Stimulated activated CD4-positive, alpha-beta T cell treated with anti-CD3 and anti-CD28 coated beads, Interleukin-4, amount 100 ng/mL, for 48 hours (primary cell): Measurements from ENCODE around the gene DACH1.

Source experiments
- DNase-seq, 2 donors: peaks; one replicate each; pipeline ENCODE4 v3.0.0-alpha.2; 2020; ENCODE audit warnings: low read depth in 2 of 2

DACH1 gene

DNA sequence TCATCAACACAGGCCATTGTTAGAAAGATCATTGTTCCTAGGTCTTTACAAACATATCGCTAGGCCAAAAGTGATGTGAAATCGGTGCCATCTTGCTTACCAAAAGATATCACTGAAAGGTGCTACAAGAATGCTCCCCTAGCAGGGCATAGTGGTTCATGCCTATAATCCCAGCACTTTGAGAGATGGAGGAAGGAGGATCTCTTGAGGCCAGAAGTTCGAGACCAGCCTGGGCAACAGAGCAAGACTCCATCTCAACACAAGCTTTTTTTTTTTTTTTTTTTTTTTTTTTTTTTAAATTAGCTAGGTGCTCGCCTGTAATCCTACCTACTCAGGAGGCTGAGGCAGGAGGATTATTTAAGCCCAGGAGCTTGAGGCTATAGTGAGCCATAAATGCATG, 92.1 kb downstream of the DACH1 start:
- DNase-seq = no peak

DNA sequence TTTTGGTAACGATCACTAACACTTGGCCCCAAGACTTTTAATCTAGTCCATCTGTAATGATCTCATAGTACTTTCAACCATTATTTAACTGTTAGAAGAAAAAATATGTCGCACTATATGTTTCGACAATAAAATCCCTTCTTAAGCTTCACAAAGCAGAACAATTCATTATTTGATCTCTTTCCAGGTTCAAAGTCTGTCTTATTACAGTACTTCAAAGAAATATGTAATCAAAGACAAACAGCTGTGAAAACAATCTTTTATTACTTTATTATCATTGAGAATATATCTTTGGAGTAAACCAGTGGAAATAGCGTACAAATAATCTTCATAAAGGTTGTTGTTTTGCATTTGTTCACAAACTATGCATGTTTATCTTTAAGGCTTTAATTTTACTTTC, 93.5 kb downstream of the DACH1 start:
- no peak for DNase-seq

DNA sequence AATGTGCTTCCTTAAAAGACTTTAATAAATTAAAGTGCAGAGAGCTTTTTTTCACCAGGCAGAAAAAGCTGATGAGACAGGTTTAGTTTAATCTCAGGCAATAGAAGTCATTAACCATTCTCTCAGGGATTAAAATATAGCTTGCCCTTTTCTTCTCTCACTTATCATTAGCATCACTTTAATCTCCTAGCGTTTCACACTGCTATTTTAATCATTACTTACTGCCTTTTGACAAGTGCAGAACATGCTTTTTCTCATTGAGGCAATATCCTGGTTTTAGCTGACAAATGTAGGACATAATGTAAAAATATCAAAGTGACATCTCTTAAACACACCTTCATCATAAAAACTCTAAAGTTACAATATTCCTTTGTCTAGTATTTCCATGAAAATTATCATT, 94.6 kb downstream of the DACH1 start:
- no peak for DNase-seq

DNA sequence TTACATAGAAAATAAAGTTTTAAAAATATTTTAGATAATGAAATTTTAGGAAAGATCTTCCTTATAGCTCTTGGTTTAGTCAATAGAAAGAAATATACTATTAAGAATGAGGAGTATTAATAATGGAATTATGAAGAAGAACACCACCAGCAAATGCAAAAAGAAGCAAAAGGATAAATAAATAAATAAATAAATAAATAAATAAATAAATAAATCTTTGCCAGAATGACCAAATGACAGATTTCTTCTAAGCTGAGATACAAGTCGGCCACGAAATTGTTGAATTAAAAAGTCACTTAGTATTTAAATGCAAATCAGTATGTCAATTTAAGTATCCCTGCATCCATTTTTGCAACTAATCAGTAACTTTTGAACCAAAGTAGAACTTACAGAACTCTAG, 95.9 kb downstream of the DACH1 start:
- no peak for DNase-seq

DNA sequence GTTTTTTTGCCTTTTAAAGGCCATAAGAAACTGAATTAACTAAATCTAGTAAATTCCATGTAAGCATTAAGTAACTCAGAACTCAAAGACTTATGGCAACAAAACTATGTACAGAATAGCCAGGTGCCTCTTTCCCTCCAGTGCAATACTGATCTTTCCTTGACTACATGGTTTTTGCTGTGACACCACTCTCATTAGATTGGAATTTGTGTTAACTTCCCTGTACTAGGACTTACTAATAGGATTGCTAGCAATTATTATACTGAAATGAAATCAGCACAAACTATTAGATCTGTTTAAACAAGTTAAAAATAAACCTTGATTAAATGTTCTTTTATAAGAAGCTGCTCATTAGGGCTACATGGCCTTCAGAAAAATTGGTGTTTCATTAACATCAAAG, 96.3 kb downstream of the DACH1 start:
- no peak for DNase-seq

DNA sequence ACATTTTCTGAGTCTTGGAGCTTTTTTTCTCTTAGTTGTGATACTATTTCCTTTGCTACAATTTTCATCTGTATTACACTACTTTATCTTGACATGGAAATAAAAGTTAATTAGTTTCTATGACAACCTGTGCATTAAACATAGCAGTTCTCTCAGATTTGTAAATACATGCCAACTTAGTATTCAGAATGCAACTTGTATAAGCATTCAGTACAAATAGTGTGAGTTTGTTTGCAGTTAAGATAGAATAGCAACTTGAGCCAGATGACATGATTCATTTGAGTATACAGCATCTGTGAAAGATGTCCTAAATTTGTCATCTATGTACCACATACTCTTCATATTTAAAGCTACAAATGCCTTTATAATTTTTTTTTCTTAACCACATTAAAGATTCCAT, 98.1 kb downstream of the DACH1 start:
- DNase-seq = no peak

DNA sequence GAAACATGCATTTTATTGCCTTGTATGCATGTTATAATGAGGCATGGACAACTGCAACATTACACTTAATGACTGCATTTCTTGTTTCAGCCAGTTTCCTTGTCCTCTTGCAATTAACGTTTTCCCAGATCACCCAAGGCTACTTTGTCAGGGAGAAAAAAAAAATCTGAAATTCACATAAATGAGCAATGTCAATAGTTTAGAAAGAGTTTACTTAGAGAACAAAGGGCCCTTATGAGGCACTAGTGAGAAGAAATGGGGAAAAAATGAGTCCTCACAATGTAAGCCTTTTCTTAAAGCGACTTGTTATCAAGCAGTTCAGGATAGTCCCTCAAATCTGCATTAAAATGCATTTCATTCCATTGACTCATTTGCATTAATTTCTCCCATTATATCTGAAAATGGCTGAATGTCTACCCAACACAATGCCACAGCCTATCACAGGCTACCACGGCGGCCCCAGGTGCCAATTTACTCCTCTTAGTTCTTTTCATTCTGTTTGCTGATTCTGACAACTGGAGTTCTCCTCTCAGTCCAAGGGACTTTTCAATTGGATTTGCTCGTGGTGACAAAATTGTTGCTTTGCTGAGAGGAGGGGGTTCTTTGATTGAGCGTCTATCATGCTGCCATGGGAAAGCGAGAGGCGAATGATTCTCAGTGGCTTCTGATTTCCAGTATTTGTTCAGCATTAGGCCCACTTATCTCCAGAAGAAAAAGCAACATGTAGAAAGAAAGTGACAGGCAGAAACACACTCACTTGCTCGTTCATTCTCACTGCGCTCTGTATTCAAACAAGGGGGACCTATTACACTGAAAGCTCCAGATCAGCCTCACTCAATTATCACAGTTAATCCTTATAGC, 107.1 kb downstream of the DACH1 start:
- no peak for DNase-seq

DNA sequence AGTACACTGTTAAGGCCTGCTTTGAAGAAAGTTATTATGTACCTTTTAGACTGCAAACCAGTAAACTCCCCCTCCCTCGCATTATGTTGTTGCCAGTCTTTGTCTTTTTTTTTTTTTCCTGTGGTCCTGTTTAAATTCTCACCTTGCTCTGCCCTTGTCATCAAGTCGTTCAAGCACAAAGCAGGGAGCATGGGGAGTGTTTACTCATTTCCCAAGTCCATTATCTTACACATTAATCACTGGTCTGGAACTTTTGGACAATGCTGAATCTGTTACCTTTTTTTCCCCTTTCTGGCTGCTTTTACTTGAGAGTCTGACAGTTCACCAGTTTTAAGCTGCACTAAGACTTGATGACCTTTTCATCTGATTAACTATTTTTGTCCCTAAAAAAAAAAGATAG, 108.2 kb downstream of the DACH1 start:
- no peak for DNase-seq

DNA sequence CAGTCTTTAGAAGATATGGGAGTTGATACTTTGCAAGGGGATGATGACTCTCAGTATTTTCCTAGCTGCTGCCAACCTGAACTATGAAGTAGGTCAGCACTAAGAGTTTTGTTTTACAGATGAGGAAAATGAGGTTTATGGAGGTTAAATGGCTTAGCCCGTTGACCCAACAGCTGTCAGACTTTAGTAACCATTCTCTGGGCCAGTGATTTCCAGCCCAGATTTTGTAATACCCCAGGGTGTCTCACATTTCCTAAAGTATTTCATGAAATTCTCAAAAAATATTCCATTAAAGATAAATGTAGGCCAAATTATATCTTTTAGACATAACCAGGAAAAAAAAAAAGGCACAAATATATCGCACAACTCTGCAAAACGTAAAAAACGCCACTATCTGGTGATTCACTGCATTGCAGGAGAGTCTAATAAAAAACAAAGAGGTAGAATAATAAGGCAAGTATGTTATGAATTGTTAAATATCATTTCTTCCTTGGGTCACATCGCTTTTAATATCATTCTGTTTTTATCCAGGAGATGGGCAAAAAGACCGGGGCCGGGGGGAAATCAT, 112.5 kb downstream of the DACH1 start:
- no peak for DNase-seq

DNA sequence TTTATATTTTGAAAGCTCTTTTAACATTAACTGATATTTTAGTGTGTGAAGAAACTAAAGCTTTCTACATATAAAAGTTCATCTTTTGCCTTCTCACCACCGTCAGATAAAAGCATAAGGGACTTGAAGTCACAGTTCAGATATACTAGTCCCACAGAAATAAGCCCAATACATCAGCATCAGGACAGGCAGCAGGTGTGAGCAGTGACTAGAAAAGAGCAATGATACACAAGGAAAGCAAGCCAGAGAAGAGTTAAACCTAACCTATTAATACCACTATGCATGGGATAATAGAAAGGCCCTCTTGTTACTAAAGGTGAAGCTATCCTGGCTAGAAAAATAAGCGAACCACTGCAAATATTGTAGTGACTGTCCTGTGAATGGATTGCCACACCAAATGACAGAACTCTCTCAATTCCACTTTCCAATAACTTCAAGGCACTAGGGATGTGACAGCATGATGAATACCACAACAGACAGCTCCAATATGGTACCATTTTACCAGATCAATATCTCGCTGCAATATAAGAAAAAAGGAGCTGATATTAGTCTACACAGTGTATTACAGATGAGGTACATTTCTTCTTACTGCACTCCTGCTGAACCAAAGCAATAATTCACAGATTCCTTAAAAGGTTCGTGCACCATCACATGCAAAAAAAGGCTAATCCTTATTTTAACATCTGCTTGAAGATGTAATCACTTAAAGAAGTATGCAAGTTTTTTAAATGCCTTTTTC, 114.1 kb downstream of the DACH1 start:
- DNase-seq = no peak

DNA sequence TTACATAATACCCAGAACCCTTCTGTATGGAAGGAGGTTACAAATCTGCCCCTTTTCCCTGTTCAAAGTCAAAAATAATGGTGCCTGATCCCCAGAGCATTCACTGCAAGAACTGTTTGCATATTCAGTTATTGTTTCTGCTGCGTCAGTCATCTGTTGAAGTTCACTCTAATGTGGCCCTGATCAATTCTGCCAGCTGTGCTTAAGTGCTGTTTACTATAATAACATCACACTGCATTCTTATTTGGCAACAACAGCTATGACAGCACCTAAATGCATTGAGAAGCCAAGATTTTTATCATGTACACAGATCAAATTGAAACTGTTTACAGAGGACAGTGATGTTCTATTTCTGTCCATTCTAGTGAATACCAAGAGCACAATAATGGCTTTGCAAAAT, 115.9 kb downstream of the DACH1 start:
- DNase-seq = no peak

DNA sequence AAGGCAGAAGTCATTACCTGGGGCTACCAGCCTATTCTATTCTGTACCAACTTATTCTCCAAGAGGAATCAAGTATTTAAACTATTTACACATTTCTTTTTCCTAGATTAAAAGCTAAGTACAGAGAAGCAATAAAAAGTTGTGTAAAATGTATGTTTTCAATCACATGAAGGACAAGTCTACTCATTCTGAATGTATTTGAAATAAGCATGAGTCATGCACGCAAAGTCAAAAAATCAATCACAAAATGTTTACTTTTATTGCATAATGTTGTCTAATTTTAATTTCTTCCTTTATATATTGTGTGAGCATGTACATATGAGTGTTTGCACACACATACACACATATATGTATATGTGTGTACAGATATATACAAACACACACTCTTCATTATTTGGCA, 136.7 kb downstream of the DACH1 start:
- no peak for DNase-seq

DNA sequence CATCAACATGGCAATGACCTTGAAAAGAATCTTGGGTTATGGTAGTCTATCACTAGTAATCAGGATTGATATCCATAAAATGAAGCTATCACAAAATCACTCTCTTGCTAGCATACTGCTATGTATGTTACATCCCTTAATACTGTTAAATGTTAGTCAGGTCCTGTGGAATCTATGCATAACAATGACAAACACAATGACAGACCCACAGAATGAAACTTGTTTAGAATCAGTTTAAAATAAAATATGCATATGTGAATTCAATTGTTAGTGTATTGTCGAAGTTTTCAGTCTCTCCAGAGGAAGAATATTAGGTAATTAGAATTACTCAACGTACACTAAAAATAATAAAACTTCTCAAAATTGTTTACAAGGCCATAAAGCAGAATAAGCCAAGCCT, 137.6 kb downstream of the DACH1 start:
- DNase-seq = no peak

DNA sequence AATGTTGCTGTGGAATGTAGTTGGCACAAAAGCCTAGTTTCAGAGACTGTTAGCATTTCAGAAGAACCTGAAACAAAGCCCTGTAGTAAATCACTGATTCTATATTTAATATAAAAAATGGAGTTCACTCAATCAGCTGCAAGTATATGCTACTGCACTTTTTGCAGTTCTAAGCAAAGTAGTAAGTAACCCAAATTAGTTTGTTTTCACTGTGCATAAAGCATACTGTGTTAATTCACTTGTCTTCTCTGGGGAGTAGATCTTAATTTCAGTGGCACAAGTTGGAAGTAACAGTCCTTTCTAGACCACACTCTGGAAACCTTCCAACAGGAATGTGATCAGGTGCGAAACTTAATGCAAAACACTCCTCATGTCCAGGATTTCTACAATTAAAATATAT, 139.3 kb downstream of the DACH1 start:
- DNase-seq = no peak

DNA sequence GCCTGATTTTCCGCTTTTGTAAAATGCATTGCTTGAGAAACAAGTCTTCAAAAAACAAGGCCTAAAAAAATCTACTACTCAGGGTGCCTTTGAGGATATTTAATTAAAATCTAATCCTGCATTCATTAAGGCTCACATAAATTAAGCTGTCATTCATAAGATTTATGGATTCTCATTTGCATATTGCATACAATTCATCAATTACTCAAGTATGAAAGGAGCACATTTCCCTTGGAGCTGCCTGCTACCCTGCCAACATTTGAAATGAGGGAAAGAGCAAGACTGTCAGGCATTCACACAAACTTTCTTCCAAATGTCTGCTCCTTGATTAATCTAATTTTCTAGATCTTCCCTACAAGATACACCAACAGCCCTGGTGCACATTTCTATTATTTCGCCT, 140.0 kb downstream of the DACH1 start:
- no peak for DNase-seq

DNA sequence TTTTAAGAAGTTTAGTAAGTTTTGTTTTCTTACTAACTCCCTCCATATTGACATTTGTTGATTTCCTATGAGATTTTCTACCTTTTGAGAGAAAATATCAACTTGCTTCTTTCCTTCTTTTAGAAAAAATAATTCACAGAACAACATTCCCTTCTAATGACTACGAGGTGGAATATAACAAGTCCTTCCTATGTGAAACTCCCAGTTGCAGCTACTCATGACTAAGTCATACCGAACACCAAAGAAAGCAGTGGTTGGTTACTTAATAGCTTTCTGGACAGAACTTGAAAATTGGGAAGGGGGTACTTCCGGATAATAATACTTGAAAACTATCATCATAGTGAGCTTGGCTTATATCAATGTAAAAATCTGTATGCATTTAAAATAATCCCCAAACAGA, 144.8 kb downstream of the DACH1 start:
- no peak for DNase-seq

DNA sequence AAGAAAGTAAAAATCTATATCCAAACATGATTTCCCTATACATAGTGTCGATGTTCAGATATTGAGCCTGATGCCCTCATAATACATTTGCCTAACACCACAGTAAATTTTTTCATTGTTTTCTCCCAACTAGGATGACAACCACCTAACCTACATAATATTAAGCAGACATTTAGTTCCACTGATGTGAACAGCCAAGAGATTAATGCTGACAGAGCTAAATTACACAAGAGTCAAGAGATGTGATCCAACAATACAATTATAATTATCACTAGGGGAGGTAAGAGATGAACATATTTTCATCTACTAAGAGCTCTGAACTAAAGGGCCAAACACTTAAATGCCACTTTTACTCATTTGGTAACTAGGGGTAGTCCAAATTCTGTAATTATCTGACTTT, 145.9 kb downstream of the DACH1 start:
- DNase-seq = no peak

DNA sequence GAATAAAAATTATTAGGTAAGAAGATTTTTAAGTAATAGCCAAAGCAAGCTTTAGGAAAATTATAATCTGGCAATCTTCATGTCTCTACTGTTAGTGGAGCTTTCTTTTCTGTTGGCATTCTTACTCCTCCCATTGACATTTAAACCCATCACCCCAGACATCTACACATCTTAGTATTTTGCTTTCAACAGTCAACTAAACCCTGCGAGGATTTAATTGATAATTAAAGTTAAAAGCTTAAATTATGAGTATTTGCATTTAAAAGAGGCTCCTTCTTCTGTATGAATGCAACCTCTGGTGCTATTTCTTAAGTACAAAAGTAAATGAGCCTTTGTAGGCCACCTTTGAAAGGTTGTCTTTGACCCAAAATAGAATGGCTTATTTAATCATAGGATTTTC, 148.1 kb downstream of the DACH1 start:
- no peak for DNase-seq

DNA sequence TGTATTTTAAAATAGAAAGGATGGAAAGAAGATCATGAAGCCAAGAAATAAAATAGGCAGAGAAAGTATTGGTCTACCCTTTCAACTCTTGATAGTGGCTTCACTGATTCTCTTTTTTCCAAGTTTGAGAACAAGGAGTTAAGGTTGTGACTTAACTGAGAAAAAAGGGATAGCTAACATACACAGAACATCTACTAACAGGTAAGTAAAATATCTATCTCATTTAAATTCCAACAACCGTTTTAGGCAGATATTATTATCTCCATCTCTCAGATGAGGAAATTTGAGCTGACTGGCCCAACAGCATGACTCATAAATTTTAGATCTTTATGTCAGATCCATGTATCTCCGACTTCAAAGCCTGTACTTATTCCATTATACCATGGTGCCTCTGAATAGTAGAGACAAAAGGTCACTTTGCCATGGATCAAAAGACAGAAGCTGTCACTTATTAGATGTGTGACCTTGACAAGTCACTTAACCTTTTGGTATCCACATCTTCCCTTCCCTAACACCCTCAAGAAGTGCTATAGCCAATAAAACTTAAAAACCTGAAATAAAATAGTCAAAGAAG, 152.1 kb downstream of the DACH1 start:
- no peak for DNase-seq

DNA sequence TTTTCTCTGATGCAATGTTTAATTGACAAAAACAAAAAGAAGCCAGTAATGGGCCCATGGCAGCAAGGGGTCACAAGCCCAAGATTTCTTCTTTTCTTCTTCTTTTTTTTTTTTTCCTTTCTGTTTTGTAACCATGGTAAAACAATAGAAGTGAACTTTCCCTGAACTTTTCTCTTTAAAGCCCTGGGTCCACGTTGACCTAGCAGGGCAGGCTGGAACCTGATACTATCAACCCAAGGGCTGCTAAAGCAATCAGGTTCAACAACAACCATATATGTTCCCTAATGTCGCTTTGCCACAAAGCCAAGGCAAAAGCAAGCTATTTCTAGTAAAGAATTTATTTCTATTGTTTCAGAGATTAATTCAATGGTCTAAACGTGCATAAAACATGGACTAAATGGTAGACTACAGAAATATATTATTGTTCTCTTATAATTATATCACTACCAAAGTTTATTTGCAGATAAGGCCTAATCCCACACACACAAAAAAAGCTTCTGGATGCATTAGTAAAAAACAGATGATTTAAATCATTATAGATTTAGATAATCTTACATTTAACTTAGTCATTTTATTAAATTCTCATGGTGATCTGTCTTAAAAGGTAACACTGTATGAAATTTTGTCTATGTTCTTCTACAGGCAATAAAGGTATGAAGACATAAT, 153.9 kb downstream of the DACH1 start:
- DNase-seq = no peak

DNA sequence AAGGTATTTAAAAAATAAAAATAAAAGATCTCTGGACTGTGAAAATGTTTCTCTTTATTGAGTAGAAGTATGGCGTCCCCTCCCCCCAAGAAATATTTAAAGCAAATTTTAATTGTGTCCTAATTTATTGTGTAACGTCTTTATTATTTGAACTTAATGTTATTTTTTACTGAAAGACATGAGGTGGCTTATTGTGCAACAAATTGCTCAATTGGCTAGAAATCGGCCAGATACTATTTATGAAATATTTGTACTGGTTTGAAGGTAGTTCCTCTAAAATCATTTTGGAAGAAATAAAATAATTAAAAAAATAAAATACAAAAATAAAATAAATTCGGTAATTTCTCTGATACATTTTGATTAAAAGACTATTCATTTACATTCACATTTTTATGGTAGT, 162.3 kb downstream of the DACH1 start:
- DNase-seq = no peak

DNA sequence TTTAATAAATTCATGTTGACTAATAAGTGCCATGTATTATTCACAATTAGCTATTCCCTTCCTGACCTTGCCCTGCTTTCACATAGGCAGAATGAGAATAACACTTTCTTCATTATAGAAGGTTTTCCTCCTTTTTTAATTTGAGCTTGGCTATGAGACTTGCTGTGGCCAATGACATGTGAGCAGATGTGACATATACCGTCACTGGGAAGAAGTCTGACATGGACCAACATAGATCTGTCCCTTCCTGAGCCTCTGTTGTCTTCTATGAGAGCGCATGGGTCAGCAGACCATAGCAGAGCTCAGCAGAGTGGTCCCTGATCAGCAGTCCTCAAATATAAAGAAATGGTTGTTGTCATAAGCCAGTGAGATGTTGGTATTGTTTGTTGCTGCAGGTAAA, 163.9 kb downstream of the DACH1 start:
- no peak for DNase-seq
